Nephron (organoid): ENCODE results near the gene FEM1C.

Experiments used
- H3K27ac Mint-ChIP-seq, 3 experiments: 2 replicates each; pipeline ENCODE4 v1.8.0; 2020; ENCODE audit warnings: mixed read lengths in 3 of 3, mild to moderate bottlenecking in 2 of 3, moderate library complexity in 1 of 3
- H3K27me3 Mint-ChIP-seq: 2 replicates; pipeline ENCODE4 v1.8.0; 2021; ENCODE audit warnings: low read depth, mild to moderate bottlenecking, moderate library complexity, mixed read lengths
- H3K36me3 Mint-ChIP-seq: 2 replicates; pipeline ENCODE4 v1.8.0; 2020; ENCODE audit warnings: low read depth, mixed read lengths
- H3K4me1 Mint-ChIP-seq: 2 replicates; pipeline ENCODE4 v1.8.0; 2020; ENCODE audit warnings: mixed read lengths
- H3K4me3 Mint-ChIP-seq, 3 experiments: 2 replicates each; pipeline ENCODE4 v1.8.0; 2020; ENCODE audit warnings: mild to moderate bottlenecking in 3 of 3, mixed read lengths in 3 of 3, moderate library complexity in 2 of 3
- H3K9me3 Mint-ChIP-seq: 2 replicates; pipeline ENCODE4 v1.8.0; 2020; ENCODE audit warnings: mixed read lengths
- CTCF ChIP-seq, 3 experiments: fragments of 200-600 bp; sonication (generic); IDR thresholded peaks; one replicate each; pipeline ENCODE4 v1.5.0; 2021; ENCODE audit warnings: antibody characterized with exemption in 3 of 3; ENCODE audit not compliant: unreplicated experiment in 3 of 3

The FEM1C gene

GRCh38 chr5:115535479-115536035 is 9.0 kb downstream of the FEM1C start:
- no peak for TF ChIP-seq CTCF (IDR thresholded peaks at IDR 0.05; ENCODE audit: unreplicated experiment in 3 of 3)
- Mint-ChIP-seq H3K9me3 (peaks cover 4% of the 10 kb centered on the region), H3K4me1 (peaks cover 59% of the 10 kb centered on the region), H3K27ac (no peak overlapping the region), H3K36me3 (peaks cover 83% of the 10 kb centered on the region), H3K4me3 (peak overlapping the region in 1 of 3 experiments; percentile 30), H3K27me3 (no peaks in the 10 kb centered on the region)

GRCh38 chr5:115532517-115532916 is 12.1 kb downstream of the FEM1C start:
- Mint-ChIP-seq H3K4me3 (peak overlapping the region in 1 of 3 experiments; percentile 26), H3K27ac (peak overlapping the region in 2 of 3 experiments; percentile 31 to 34), H3K27me3 (no peaks in the 10 kb centered on the region), H3K36me3 (peaks cover 57% of the 10 kb centered on the region), H3K4me1 (peaks cover 51% of the 10 kb centered on the region), H3K9me3 (peaks cover 4% of the 10 kb centered on the region)
- TF ChIP-seq CTCF (IDR thresholded peaks at IDR 0.05; ENCODE audit: unreplicated experiment in 3 of 3) = no peak

DNA sequence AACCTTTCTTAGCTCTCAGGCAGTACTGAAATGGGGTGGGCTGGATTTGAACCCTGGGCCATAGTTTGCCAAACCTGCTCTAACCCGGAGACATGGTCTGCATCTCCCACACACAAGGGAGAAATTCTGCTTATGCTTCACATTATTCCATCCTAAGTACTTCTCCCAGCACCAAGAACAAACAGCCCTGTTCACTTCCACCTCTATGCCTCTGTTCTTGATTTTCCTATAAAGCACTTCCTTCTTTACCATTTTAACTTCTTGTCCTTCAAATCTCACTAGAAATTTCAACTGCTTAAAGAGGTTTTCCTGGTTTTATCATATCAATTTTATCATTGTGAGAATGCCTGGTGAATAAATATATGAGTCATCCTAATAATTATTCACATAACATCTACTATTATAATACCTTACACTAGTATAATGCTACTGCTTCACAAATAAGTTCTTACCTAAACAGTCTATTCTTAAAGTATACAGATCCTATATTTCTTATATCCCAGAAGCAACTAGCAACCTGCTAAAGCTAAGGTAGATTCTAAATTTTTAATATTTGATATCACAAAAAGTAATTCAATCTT is 12.7 kb downstream of the FEM1C start:
- no peak for TF ChIP-seq CTCF (IDR thresholded peaks at IDR 0.05; ENCODE audit: unreplicated experiment in 3 of 3)
- no peaks in the 10 kb centered on the region for H3K27me3 Mint-ChIP-seq
- peaks cover 46% of the 10 kb centered on the region for H3K4me1 Mint-ChIP-seq
- peaks cover 50% of the 10 kb centered on the region for H3K36me3 Mint-ChIP-seq
- peak overlapping the region in 1 of 3 experiments; percentile 16 for H3K27ac Mint-ChIP-seq
- H3K4me3 Mint-ChIP-seq = no peak overlapping the region
- H3K9me3 Mint-ChIP-seq = peaks cover 4% of the 10 kb centered on the region

DNA sequence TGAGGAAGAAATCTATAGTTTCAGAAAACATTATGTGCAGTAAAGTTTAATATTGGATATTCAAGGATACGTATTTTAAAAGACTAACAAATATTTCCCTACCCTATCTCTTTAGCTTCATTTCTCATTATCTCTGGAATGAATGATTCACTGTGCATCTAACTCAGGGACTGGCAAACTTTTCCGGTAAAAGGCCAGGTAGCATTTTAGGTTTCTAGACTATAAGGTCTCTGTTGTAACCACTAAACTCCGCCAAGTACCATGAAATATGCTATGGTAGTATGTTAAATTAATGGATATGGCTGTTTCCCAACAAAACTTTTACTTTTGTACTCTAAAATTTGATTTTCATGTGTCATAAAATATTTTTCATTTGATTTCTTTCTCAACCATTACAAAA is 13.2 kb downstream of the FEM1C start:
- Mint-ChIP-seq H3K9me3 (peaks cover 4% of the 10 kb centered on the region), H3K4me3 (no peak overlapping the region), H3K27ac (peak overlapping the region in 1 of 3 experiments; percentile 16), H3K36me3 (peaks cover 50% of the 10 kb centered on the region), H3K4me1 (peaks cover 45% of the 10 kb centered on the region), H3K27me3 (no peaks in the 10 kb centered on the region)
- no peak for TF ChIP-seq CTCF (IDR thresholded peaks at IDR 0.05; ENCODE audit: unreplicated experiment in 3 of 3)

- Mint-ChIP-seq H3K27ac (no peak overlapping the region), H3K9me3 (peaks cover 2% of the 10 kb centered on the region), H3K4me1 (peaks cover 43% of the 10 kb centered on the region), H3K27me3 (no peaks in the 10 kb centered on the region), H3K36me3 (peaks cover 44% of the 10 kb centered on the region), H3K4me3 (no peak overlapping the region)
- no peak for TF ChIP-seq CTCF (IDR thresholded peaks at IDR 0.05; ENCODE audit: unreplicated experiment in 3 of 3)
Measured at GRCh38 chr5:115530426-115530825, 14.1 kb downstream of the FEM1C start.

DNA sequence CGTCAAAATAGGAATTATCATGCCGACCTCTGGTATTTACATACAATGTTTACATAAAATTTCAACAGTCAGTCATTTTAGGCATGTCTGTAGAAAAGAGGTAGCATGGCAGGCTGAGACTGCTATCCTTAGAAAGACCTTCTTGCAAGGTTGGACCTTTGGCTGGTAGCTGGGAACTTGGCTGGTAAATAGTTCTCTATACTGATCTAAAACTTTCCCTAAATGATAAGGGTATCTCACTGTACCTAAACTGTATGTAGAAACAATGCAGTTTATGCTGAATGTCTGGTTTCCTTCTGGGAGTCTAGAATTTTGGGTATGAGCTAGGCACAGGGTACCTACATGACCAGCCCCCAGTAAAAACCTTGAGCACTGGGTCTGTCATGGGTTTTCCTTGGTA is 18.0 kb downstream of the FEM1C start:
- no peaks in the 10 kb centered on the region for H3K9me3 Mint-ChIP-seq
- H3K4me1 Mint-ChIP-seq = peaks cover 20% of the 10 kb centered on the region
- no peak overlapping the region for H3K27ac Mint-ChIP-seq
- no peak for TF ChIP-seq CTCF (IDR thresholded peaks at IDR 0.05; ENCODE audit: unreplicated experiment in 3 of 3)
- no peak overlapping the region for H3K4me3 Mint-ChIP-seq
- no peaks in the 10 kb centered on the region for H3K27me3 Mint-ChIP-seq
- H3K36me3 Mint-ChIP-seq = peaks cover 38% of the 10 kb centered on the region
